Colonic mucosa (tissue), 4 donors: ENCODE results near the gene GPATCH2L. TPM values are rescaled to one million over a fixed set of nuclear protein-coding genes. Genes with fewer than 3 reads are reported as not detected.

Experiments used
- DNase-seq: peaks from one replicate; pipeline ENCODE4 v3.0.0-alpha.2; 2020
- H3K27ac ChIP-seq: fragments of 200-600 bp; one replicate; pipeline ENCODE4 v1.8.0; 2021
- H3K27me3 ChIP-seq: fragments of 200-600 bp; one replicate; pipeline ENCODE4 v1.8.0; 2021
- H3K36me3 ChIP-seq: fragments of 200-600 bp; one replicate; pipeline ENCODE4 v1.8.0; 2021
- H3K4me1 ChIP-seq: fragments of 200-600 bp; one replicate; pipeline ENCODE4 v1.8.0; 2021; ENCODE audit warnings: mild to moderate bottlenecking
- H3K4me3 ChIP-seq: fragments of 200-600 bp; one replicate; pipeline ENCODE4 v1.8.0; 2021
- H3K9ac ChIP-seq, 2 donors: one replicate each; pipeline ENCODE4 v1.7.0; 2013; ENCODE audit warnings: control low read depth in 2 of 2, low read depth in 2 of 2, low read length in 2 of 2
- H3K9me3 ChIP-seq: fragments of 200-600 bp; one replicate; pipeline ENCODE4 v1.8.0; 2021
- CTCF ChIP-seq: fragments of 200-600 bp; IDR thresholded peaks from one replicate; pipeline ENCODE4 v1.8.0; 2022; ENCODE audit warnings: antibody characterized with exemption, mild to moderate bottlenecking
- intact Hi-C: fragments of 100-400 bp; cut with DNase I; formaldehyde crosslinking; loops from one replicate; pipeline ENCODE4 v1.14.1; 2022
- total RNA-seq, 2 donors: library from RNA; stranded (reverse); fragmentation: NEBNext Ultra II Directional in 1 of 2; extraction: Animal tissue kit (Norgen Biotek cat#: 25700) in 1 of 2; gene quantifications; one replicate each; pipeline ENCODE4 v1.2.1, GENCODE V29; 2021
- donor health status: healthy.
- donor health status: DM: no; HTN: no; CAD: no.
- donor health status: DM: no; HTN: no; CAD: no.

Gene GPATCH2L
- total RNA-seq, 2 donors from 2014 or later, result 33.7 to 34.7 TPM

- no peaks in the 10 kb centered on the region for H3K27me3 ChIP-seq
- H3K36me3 ChIP-seq, result no peaks in the 10 kb centered on the region
- TF ChIP-seq CTCF, result no peak
- no peak overlapping the region for H3K9ac ChIP-seq
- DNase-seq, result no peak
- H3K27ac ChIP-seq, result no peak overlapping the region
- no peaks in the 10 kb centered on the region for H3K4me1 ChIP-seq
- H3K9me3 ChIP-seq, result no peaks in the 10 kb centered on the region
- intact Hi-C loops, result no loop called here
- H3K4me3 ChIP-seq, result no peak overlapping the region
Observed at GRCh38 chr14:76131071-76131965, 20.4 kb upstream of the GPATCH2L start.

- H3K27me3 ChIP-seq, result peaks cover 6% of the 10 kb centered on the region
- intact Hi-C loops, result no loop called here
- no peak for DNase-seq
- no peak overlapping the region for H3K4me3 ChIP-seq
- H3K9ac ChIP-seq, result no peak overlapping the region
- H3K36me3 ChIP-seq, result no peaks in the 10 kb centered on the region
- H3K9me3 ChIP-seq, result no peaks in the 10 kb centered on the region
- no peaks in the 10 kb centered on the region for H3K4me1 ChIP-seq
- no peak for TF ChIP-seq CTCF
- H3K27ac ChIP-seq, result no peak overlapping the region
Observed at GRCh38 chr14:76133103-76133502, 18.6 kb upstream of the GPATCH2L start.

- intact Hi-C loops, result no loop called here
- Histone ChIP-seq H3K9ac (no peak overlapping the region), H3K27me3 (peaks cover 15% of the 10 kb centered on the region), H3K4me1 (no peaks in the 10 kb centered on the region), H3K27ac (no peak overlapping the region), H3K36me3 (no peaks in the 10 kb centered on the region), H3K4me3 (no peak overlapping the region), H3K9me3 (no peaks in the 10 kb centered on the region)
- DNase-seq, result no peak
- no peak for TF ChIP-seq CTCF
Observed at GRCh38 chr14:76134231-76134630, 17.5 kb upstream of the GPATCH2L start.

GRCh38 chr14:76135722-76136121, 16.0 kb upstream of the GPATCH2L start:
- Histone ChIP-seq H3K27me3 (peaks cover 24% of the 10 kb centered on the region), H3K4me1 (no peaks in the 10 kb centered on the region), H3K36me3 (no peaks in the 10 kb centered on the region), H3K4me3 (no peak overlapping the region), H3K27ac (no peak overlapping the region), H3K9me3 (no peaks in the 10 kb centered on the region), H3K9ac (no peak overlapping the region)
- DNase-seq, result no peak
- intact Hi-C loops, result no loop called here
- TF ChIP-seq CTCF, result no peak

- Histone ChIP-seq H3K27me3 (peaks cover 24% of the 10 kb centered on the region), H3K4me1 (no peaks in the 10 kb centered on the region), H3K9ac (no peak overlapping the region), H3K4me3 (no peak overlapping the region), H3K27ac (no peak overlapping the region), H3K36me3 (no peaks in the 10 kb centered on the region), H3K9me3 (no peaks in the 10 kb centered on the region)
- DNase-seq, result no peak
- intact Hi-C loops, result no loop called here
- TF ChIP-seq CTCF, result no peak
Observed at GRCh38 chr14:76136476-76137110, 15.1 kb upstream of the GPATCH2L start.
